Panc1 (cell line): ENCODE data around the gene RALGPS1.

Experiments used
- POLR2AphosphoS5 ChIP-seq: IDR thresholded peaks from 2 replicates; pipeline ENCODE4 v1.6.1; 2012; ENCODE audit warnings: mild to moderate bottlenecking, low read depth, low read length, moderate library complexity
- TF ChIP-seq, protein P1 (sequence below): fragments of 450-650 bp; IDR thresholded peaks from 2 replicates; pipeline ENCODE4 v1.5.1; 2017; ENCODE audit warnings: mild to moderate bottlenecking

DNA sequence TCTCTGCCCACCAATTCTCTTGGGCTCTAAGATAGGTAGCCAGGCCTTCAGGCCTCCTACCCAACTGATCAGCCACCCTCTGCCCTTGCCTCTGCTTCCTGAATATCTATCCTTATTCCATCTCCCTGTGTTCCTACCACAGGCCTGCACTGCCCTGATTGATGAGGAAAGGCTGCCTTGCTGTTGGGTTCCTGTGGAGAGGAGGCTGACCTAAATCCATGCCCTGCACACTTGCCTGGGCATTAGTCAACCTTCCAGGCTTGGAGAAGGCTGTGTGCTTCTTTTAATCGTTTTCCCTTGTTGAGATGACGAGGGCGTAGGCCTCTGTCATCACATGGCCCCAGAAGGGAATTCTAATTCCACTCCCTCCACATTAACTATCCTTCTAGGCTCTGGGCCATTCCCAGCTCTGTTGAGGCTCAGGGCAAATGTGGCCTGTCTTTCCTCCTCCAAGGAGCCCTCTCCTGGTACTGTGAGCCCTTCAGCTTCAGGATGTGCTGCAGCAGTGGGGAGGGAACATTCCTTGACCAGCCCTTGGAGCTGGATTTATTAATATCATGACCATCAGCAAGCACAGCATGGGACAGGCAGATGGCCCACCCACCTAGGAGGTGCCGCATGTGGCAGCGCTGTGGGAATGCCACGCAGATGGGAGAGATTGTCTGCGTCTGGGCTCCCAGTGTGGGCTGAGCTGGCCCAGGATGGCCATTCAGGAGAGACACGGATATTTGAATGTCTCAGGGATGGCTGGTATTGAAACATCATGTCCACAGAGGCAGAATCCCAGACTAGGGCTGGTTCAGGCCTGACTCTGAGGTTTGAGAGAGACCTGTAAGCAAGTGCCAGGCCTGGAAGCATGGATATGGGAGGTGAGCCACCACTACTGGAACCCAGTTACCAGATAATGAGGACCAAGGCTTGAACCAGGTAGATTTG, 166.9 kb downstream of the RALGPS1 start:
- TF ChIP-seq POLR2AphosphoS5: no peak
- TF ChIP-seq, protein P1, sequence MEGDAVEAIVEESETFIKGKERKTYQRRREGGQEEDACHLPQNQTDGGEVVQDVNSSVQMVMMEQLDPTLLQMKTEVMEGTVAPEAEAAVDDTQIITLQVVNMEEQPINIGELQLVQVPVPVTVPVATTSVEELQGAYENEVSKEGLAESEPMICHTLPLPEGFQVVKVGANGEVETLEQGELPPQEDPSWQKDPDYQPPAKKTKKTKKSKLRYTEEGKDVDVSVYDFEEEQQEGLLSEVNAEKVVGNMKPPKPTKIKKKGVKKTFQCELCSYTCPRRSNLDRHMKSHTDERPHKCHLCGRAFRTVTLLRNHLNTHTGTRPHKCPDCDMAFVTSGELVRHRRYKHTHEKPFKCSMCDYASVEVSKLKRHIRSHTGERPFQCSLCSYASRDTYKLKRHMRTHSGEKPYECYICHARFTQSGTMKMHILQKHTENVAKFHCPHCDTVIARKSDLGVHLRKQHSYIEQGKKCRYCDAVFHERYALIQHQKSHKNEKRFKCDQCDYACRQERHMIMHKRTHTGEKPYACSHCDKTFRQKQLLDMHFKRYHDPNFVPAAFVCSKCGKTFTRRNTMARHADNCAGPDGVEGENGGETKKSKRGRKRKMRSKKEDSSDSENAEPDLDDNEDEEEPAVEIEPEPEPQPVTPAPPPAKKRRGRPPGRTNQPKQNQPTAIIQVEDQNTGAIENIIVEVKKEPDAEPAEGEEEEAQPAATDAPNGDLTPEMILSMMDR: no peak
